GM11168 (cell line): ENCODE results near the gene RAPGEF5.

Experiments used
- in situ Hi-C: fragments of 300-500 bp; cut with MboI; formaldehyde crosslinking; loops from one replicate; pipeline ENCODE4 v1.12.0; 2022; ENCODE audit warnings: low sequenced_read_pairs; ENCODE audit not compliant: unreplicated experiment

Gene RAPGEF5, protein sequence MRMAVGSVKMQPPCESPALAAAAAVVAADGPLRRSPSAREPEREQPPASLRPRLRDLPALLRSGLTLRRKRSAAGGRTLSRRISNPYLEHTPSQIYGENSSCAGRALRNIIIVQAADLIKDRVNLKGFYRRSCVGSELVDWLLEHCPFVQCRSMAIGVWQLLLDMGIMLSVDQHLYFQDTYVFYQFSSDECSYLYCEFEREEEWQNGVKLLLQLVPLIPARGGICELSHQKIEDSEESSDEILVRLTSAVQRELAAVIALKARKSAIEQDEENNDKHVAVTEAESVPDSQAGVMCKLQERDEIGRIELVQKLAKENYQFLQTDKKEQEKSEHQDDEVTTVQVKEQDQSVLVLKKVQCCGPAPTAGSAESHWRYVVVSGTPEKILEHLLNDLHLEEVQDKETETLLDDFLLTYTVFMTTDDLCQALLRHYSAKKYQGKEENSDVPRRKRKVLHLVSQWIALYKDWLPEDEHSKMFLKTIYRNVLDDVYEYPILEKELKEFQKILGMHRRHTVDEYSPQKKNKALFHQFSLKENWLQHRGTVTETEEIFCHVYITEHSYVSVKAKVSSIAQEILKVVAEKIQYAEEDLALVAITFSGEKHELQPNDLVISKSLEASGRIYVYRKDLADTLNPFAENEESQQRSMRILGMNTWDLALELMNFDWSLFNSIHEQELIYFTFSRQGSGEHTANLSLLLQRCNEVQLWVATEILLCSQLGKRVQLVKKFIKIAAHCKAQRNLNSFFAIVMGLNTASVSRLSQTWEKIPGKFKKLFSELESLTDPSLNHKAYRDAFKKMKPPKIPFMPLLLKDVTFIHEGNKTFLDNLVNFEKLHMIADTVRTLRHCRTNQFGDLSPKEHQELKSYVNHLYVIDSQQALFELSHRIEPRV

GRCh38 chr7:22356701-22357310 lies at the start of gene RAPGEF5:
Gene RAPGEF5 (minus strand): TSS chr7:22357154. CDS start chr7:22357060, 94 bp downstream.
- in situ Hi-C loops: no loop called here

- in situ Hi-C loops: no loop called here
Observed at GRCh38 chr7:22406715-22407114, 49.8 kb upstream of the RAPGEF5 start.

DNA sequence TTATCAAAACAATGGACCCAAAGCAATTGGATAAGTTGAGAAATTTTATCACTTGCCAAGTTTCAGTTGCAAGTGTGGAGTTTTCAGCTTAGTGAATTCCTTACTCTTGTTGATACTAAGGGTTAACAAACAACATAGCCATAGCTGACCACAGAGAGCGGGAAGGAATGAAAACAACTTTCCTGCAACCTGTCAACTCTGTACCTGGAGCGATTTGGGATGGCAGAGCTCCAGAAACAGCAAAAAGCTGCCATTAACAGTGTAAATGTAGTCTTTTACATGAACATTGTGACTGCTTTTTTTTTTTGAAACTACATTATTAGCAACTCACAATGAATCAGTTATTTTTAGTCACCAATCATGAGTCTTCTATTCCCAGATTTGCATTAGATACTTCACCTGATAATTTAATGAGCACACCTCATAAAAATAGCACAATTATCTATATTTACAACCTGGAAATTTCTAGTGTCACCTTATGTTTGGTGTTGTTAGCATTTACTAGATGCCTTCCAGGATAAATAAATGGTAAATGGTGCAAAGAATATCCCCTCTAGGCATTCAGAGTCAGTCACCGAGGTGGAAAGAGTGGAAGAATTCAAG lies 47.6 kb upstream of the RAPGEF5 start:
- in situ Hi-C loops: no loop called here

GRCh38 chr7:22403344-22403743 lies 46.4 kb upstream of the RAPGEF5 start:
- in situ Hi-C loops: no loop called here

DNA sequence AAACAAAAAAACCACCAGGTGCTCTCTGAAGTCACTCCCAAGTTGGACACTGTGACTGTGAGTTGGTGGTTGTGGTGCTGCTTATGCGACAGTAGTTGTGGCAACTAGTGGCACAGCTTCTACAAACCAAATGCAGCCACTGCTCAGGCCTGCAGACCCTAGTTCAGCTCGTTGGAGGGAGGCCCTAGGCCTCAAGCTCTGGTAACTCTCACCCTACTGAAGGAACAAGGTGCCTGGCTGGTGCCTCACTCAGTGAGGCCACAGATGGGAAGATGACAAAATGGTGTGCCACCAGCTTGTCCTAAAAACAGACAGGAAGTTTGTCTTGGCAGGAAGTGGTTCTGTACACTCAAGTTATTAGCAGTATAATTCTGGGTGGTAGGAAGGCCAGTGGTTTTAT lies 45.3 kb upstream of the RAPGEF5 start:
- in situ Hi-C loops: no loop called here

GRCh38 chr7:22400936-22401553 lies 44.1 kb upstream of the RAPGEF5 start:
- in situ Hi-C loops: no loop called here

- in situ Hi-C loops: no loop called here
Observed at GRCh38 chr7:22400150-22400814, 43.3 kb upstream of the RAPGEF5 start.

- in situ Hi-C loops: no loop called here
Observed at GRCh38 chr7:22399546-22399945, 42.6 kb upstream of the RAPGEF5 start.

DNA sequence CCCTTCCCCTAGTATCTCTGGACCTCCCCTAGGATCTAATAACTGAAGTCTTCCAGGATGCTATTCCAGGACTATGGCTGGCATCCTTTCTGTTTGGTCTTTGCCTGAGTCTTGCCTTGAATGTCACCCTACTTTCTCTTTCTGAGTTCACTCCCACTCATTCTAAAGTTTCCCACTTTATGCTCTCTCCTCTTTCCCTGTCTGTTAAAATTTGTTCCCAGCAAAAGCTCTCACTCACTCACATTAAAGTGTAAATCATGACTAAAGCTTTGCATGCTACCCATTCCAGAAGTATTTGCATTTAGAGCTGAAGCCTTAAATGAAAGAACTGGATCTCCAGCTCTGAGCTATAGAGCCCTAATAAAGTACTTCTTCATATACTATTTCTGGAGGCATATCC lies 42.1 kb upstream of the RAPGEF5 start:
- in situ Hi-C loops: no loop called here

DNA sequence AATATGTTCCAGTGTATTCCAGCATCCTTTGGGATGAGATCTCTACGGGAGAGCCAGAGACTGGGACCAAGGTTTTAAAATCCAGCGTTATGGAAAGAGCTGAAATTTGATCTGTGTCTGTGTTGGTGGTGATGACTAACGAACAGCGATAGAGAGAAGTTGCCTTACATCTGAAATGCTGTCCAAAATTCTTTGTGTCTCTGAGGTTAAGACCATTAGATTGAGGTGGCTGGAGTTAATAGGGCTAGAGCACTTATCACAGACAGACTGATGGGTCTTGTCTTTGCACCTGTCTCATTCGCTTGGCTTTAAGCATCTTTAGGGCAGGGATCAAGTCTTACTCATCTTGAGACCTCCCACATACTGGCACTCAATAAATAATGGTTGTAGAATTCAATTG lies 41.0 kb upstream of the RAPGEF5 start:
- in situ Hi-C loops: no loop called here

DNA sequence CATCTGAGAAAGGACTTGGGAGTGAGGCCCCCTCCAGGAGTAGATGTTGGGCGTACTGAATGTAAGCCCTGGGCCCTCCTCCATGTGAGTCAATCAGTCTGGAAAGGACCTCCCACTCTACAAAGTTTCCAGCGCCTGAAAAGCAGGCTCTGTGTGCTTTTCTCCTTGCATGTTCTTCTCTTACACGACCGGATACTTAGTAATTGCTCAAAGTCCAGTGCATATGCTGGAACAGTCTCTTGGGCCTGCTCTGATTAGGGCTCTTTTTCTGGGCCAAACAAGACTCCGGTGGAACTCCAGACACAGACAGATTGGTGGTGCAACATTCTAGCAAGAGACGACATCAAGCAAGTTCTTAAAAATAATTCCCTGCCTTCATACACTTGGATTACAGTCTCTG lies 38.3 kb upstream of the RAPGEF5 start:
- in situ Hi-C loops: no loop called here

GRCh38 chr7:22394739-22395138 lies 37.8 kb upstream of the RAPGEF5 start:
- in situ Hi-C loops: no loop called here

- in situ Hi-C loops: no loop called here
Observed at GRCh38 chr7:22393913-22394729, 37.2 kb upstream of the RAPGEF5 start.

DNA sequence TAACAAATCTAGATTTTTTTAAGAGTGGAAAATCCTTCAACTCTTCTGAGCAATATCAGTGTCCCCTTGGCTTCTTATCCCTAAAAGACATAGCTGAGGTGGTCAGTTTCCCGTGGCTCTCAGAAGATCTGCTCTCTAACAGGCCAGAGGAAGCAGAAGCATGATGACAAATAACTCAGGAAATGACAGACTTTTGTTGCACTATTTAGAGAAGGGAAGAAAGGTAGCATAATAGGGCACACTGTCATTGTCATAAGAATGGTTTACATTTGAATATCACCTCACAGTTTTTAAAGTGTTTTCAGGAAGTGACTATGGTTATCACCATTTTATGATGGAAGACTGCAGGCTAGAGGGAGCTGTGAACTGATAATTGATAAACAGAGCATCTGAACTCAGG lies 33.6 kb upstream of the RAPGEF5 start:
- in situ Hi-C loops: no loop called here

GRCh38 chr7:22389892-22390291 lies 32.9 kb upstream of the RAPGEF5 start:
- in situ Hi-C loops: no loop called here

GRCh38 chr7:22387583-22387982 lies 30.6 kb upstream of the RAPGEF5 start:
- in situ Hi-C loops: no loop called here

- in situ Hi-C loops: no loop called here
Observed at GRCh38 chr7:22386865-22387264, 29.9 kb upstream of the RAPGEF5 start.

DNA sequence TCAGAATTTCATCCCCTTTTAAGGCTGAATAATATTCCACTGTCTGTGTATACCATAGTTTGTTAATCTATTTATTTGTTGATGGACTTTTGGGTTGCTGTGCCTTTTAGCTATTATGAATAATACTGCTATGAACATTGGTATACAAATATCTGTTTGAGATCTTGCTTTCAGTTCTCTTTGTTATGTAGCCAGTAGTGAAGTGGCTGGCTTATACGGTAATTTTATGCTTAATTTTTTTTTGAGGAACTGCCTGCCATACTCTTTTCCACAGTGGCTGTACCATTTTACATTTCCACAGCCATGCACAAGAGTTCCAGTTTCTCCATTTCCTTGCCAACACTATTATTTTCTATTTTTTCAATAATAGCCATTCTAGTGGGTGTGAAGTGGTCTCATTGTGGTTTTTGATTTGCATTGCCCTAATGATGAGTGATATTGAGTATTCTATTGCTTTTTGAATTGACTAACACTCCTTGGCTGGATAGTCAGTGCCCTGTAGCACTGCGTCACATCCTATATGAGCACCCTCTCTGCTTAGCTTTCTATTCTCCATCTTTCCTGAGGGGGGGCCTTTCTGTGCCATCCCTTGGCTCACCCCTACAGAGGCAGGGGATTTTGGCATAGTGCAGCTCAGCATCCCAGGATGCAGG lies 29.4 kb upstream of the RAPGEF5 start:
- in situ Hi-C loops: no loop called here
